Stomach smooth muscle (tissue), 2 donors: ENCODE measurements around the gene OPRD1.

ENCODE experiments used
- H3K27ac ChIP-seq: one replicate; pipeline ENCODE4 v1.7.0; 2013; ENCODE audit warnings: mild to moderate bottlenecking, low read length, inconsistent platforms
- H3K27me3 ChIP-seq, 2 donors: one replicate each; pipeline ENCODE4 v1.7.0; 2013; ENCODE audit warnings: low read length in 2 of 2; ENCODE audit not compliant: insufficient read depth in 2 of 2, control insufficient read depth in 1 of 2
- H3K36me3 ChIP-seq, 2 donors: one replicate each; pipeline ENCODE4 v1.7.0; 2013; ENCODE audit warnings: low read length in 2 of 2; ENCODE audit not compliant: control insufficient read depth in 2 of 2, insufficient read depth in 2 of 2
- H3K4me1 ChIP-seq: one replicate; pipeline ENCODE4 v1.7.0; 2013; ENCODE audit warnings: low read length; ENCODE audit not compliant: control insufficient read depth, insufficient read depth
- H3K4me3 ChIP-seq, 2 donors: one replicate each; pipeline ENCODE4 v1.7.0; 2013; ENCODE audit warnings: low read length in 2 of 2
- H3K9ac ChIP-seq, 2 donors: one replicate each; pipeline ENCODE4 v1.7.0; 2013; ENCODE audit warnings: low read length in 2 of 2, mild to moderate bottlenecking in 1 of 2
- H3K9me3 ChIP-seq, 2 donors: one replicate each; pipeline ENCODE4 v1.7.0; 2013; ENCODE audit warnings: low read length in 2 of 2; ENCODE audit not compliant: control insufficient read depth in 2 of 2
- donor health status: healthy.
- donor health status: Pancreatic carcinoma.

Gene OPRD1

DNA sequence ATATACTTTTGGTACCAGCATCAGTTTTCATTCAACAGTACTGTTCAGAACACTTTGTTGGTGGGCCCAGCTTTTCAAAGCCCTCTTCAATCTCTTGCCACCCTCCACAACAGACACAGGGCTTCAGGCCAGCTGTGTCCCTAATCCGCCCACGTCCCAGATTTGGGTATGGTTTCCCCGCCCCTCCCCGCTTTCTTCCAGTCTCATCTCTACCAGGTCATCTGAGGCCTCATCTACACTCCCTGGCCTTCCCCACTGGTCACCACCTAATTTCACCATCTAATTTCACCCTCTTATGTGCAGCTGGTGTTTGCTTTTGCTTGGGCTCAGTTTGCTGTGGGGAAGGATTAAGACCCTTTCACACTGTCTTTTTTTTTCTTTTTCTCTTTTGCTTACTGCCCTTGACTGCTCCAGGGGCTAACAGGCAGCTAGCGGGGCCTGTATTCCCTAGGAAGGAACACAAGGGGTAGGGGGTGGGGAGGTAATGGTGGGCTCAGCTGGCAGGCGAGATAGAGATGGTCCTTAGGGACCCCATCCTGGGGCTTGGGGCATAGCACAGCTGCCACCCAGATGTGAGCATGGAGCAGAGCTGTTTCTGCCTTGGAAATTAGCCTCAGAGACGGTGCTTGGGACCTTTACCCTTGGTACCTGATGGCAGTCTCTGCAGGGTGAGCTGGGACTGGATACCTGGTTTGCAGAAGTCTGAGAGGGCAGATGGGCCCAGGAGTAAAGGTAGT, 98.6 kb downstream of the OPRD1 start:
- Histone ChIP-seq H3K27me3 (no peaks in the 10 kb centered on the region), H3K9me3 (no peaks in the 10 kb centered on the region), H3K27ac (no peak overlapping the region), H3K36me3 (no peaks in the 10 kb centered on the region), H3K4me3 (no peak overlapping the region), H3K4me1 (peaks cover 15% of the 10 kb centered on the region), H3K9ac (no peak overlapping the region)

DNA sequence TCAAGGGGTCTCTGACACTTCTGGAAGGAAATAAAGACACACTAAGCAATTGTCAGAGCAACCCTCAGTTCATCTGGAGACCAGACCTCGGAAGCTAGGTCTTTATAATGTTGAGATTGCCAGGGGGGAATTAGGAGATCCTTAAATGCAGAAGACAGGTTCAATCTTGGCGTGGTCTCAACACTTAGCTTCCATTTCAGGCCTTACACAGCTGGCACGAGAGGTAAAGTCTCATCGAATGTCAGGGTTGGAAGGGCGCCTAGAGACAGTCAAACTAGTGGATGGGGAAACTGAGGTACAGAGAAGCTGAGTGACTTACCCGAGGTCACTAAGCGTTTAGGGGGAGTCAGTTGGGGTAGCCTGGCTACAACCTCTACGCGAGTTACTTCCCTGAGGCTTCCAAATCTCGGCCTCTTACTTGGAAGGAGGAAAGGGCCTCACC, 101.8 kb downstream of the OPRD1 start:
- Histone ChIP-seq H3K4me3 (peak overlapping the region; percentile 56 to 78), H3K27ac (peak overlapping the region; percentile 60)

DNA sequence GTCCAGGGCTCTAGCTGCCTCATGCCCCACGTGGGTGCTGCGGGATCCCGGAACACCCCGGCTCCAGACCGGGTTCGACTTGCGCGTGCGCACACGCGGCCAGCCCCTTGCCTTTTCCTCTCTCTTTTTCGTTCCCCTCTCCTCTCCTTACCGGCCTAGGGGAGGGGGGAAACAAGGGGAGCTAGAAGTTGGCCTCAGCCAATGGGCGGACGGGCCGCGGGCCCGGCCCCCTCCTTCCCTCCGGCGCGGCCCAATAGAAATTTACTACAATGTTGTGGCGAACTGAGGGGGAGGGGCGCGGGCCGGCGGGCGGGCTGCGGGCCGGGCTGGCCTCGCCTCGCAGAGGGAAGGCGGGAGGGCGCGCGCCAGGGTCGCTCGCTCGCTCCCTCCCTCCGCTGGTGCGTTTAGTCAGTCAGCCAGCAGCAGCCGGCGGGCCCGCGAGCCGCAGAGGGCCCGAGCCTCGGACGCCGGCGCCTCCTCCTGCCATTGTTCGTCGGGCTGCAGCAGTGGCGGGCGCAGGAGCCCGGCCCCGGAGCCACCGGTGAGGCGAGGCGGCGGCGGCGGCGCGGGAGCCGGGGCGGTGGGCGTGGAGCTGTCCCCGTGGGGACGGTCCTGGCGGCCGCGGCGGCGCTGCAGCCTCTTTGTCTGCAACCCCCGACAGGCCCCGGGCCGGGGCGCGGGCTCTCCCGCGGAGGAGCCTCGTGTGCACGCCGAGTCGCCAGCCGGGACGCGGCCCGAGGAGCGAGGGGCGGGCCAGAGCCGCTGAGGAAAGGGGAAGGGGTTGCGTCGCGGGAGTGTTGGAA, 102.5 kb downstream of the OPRD1 start, which contains the start of gene EPB41:
Gene EPB41 (plus strand): TSS at position 342 of the 803 bp plus-strand sequence. CDS start 72,869 bp downstream, outside the sequence.
- peak within 1 kb of the TSS; percentile 55 to 79 for H3K9ac ChIP-seq
- H3K4me1 ChIP-seq: peaks cover 15% of the 10 kb centered on the region
- H3K9me3 ChIP-seq: no peaks in the 10 kb centered on the region
- peak within 1 kb of the TSS; percentile 60 for H3K27ac ChIP-seq
- H3K36me3 ChIP-seq: no peaks in the 10 kb centered on the region
- H3K27me3 ChIP-seq: no peaks in the 10 kb centered on the region
- peak within 1 kb of the TSS; percentile 56 to 78 for H3K4me3 ChIP-seq

More for the DNA sequence above, 101.8 kb downstream of the OPRD1 start:
- no peaks in the 10 kb centered on the region for H3K9me3 ChIP-seq
- peak overlapping the region; percentile 16 to 79 for H3K9ac ChIP-seq
- H3K36me3 ChIP-seq: no peaks in the 10 kb centered on the region
- peaks cover 15% of the 10 kb centered on the region for H3K4me1 ChIP-seq
- no peaks in the 10 kb centered on the region for H3K27me3 ChIP-seq

DNA sequence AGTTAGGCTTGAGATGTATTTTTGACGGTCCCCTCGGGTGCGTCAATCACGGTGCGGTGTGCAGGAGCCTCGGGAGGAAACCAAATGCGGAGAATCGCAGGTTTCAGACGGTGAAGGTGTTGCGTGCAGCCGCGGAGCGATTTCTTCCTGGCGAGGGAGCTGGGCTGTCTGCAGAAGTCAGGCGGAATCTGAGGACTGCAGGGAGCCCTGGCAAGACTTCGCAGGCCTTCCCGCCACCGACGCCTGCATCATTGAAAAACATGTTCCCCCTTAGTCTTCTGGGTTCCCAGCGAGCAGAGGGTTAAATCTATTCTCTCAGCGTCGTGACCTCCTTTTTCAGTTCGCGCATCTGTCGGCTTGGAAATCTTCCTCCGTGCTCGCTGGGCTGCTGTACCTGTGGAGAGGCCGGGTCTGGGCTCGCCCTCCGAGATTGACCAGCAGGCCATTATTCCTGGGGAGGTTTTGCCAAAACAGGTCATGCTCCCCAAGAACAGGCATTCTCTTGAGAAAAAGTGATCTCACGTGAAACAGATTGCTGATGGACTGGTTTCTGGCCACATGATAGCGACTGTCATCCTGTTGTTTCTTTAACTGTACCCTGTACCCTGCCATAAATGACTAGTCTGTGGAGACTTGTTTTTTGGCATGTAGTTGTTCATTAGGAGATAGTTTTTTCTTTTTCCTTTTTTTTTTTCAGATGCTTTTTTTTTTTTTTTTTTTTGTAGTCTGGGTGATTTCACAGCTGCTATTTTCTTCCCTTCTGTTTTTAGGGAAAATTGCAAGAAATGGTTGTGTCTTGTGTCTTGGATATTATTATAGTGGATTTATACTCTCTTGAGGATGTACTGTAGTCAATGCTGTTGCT, 103.3 kb downstream of the OPRD1 start:
- Histone ChIP-seq H3K9ac (peak overlapping the region; percentile 55 to 64), H3K36me3 (no peaks in the 10 kb centered on the region), H3K4me1 (peaks cover 15% of the 10 kb centered on the region), H3K9me3 (no peaks in the 10 kb centered on the region), H3K27ac (no peak overlapping the region), H3K27me3 (no peaks in the 10 kb centered on the region), H3K4me3 (peak overlapping the region; percentile 56 to 78)

DNA sequence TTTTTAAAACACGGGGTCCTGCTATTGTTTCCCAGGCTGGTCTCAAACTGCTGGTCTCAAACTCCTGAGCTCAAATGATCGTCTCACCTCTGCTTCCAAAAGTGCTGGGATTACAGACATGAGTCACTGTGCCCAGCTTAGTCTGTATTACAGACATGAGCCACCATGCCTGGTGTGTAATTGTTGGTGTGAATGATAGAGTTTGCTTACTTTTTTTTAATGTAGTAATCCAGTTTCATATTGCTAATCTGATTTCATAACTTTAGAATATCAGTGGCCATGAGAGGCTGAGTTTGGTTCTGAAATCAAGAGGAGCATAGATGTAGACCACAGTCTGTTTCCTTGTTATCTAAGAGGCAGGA, 105.8 kb downstream of the OPRD1 start:
- H3K27ac ChIP-seq: no peak overlapping the region
- H3K9ac ChIP-seq: no peak overlapping the region
- H3K36me3 ChIP-seq: no peaks in the 10 kb centered on the region
- no peaks in the 10 kb centered on the region for H3K9me3 ChIP-seq
- no peaks in the 10 kb centered on the region for H3K27me3 ChIP-seq
- H3K4me1 ChIP-seq: peaks cover 15% of the 10 kb centered on the region
- H3K4me3 ChIP-seq: no peak overlapping the region
